ENCODE measurements around the gene NDC1. TPM values are rescaled to one million over a fixed set of nuclear protein-coding genes. Genes with fewer than 3 reads are reported as not detected.

Gene NDC1
- polyA plus RNA-seq, 1 experiment, result 19.0 TPM

GRCh38 chr1:53792806-53793205 lies 45.3 kb downstream of the NDC1 start:
- ChIA-PET POLR2A (no interaction called here), CTCF (interaction anchor here (1.0 kb wide), 1 partner anchor 33 kb away, joined by 3 read pairs; no protein-coding TSS in a partner anchor)
- Histone ChIP-seq H3K27me3 (ENCODE audit: control insufficient read depth, insufficient read depth, low read length) (no peaks in the 10 kb centered on the region), H3K27ac (ENCODE audit: low read depth, low read length) (no peak overlapping the region), H3K9me3 (ENCODE audit: control insufficient read depth, insufficient read depth, low read length) (no peaks in the 10 kb centered on the region), H3K4me3 (ENCODE audit: low read depth, low read length) (no peak overlapping the region)
- no peak for TF ChIP-seq CTCF (IDR thresholded peaks at IDR 0.05; ENCODE audit: low read depth, low read length)
- no peak for DNase-seq (ENCODE audit: low read depth, low spot score)

- Histone ChIP-seq H3K27ac (ENCODE audit: low read depth, low read length) (no peak overlapping the region), H3K9me3 (ENCODE audit: control insufficient read depth, insufficient read depth, low read length) (no peaks in the 10 kb centered on the region), H3K27me3 (ENCODE audit: control insufficient read depth, insufficient read depth, low read length) (no peaks in the 10 kb centered on the region), H3K4me3 (ENCODE audit: low read depth, low read length) (no peak overlapping the region)
- ChIA-PET CTCF (interaction anchor here (0.5 kb wide), 1 partner anchor 172 kb away, joined by 3 read pairs; no protein-coding TSS in a partner anchor), POLR2A (no interaction called here)
- TF ChIP-seq CTCF (IDR thresholded peaks at IDR 0.05; ENCODE audit: low read depth, low read length), result no peak
- DNase-seq (ENCODE audit: low read depth, low spot score), result no peak
Observed at GRCh38 chr1:53787655-53788054, 50.4 kb downstream of the NDC1 start.

- Histone ChIP-seq H3K27ac (ENCODE audit: low read depth, low read length) (no peak overlapping the region), H3K4me3 (ENCODE audit: low read depth, low read length) (no peak overlapping the region), H3K9me3 (ENCODE audit: control insufficient read depth, insufficient read depth, low read length) (no peaks in the 10 kb centered on the region), H3K27me3 (ENCODE audit: control insufficient read depth, insufficient read depth, low read length) (no peaks in the 10 kb centered on the region)
- CTCF ChIA-PET, result no interaction called here
- DNase-seq (ENCODE audit: low read depth, low spot score), result no peak
- TF ChIP-seq CTCF (IDR thresholded peaks at IDR 0.05; ENCODE audit: low read depth, low read length), result no peak
- POLR2A ChIA-PET, result no interaction called here
Observed at GRCh38 chr1:53783056-53783455, 55.0 kb downstream of the NDC1 start.

GRCh38 chr1:53781654-53782053 lies 56.4 kb downstream of the NDC1 start:
- H3K27ac ChIP-seq (ENCODE audit: low read depth, low read length), result no peak overlapping the region
- H3K27me3 ChIP-seq (ENCODE audit: control insufficient read depth, insufficient read depth, low read length), result no peaks in the 10 kb centered on the region
- POLR2A ChIA-PET, result no interaction called here
- no peak for TF ChIP-seq CTCF (IDR thresholded peaks at IDR 0.05; ENCODE audit: low read depth, low read length)
- H3K9me3 ChIP-seq (ENCODE audit: control insufficient read depth, insufficient read depth, low read length), result no peaks in the 10 kb centered on the region
- no peak overlapping the region for H3K4me3 ChIP-seq (ENCODE audit: low read depth, low read length)
- CTCF ChIA-PET, result no interaction called here
- DNase-seq (ENCODE audit: low read depth, low spot score), result no peak

- H3K27ac ChIP-seq (ENCODE audit: low read depth, low read length), result no peak overlapping the region
- DNase-seq (ENCODE audit: low read depth, low spot score), result no peak
- ChIA-PET CTCF (interaction anchor here (0.6 to 0.7 kb wide), 2 partner anchors 20 to 101 kb away, joined by 3 to 4 read pairs; no protein-coding TSS in a partner anchor), POLR2A (no interaction called here)
- no peaks in the 10 kb centered on the region for H3K9me3 ChIP-seq (ENCODE audit: control insufficient read depth, insufficient read depth, low read length)
- H3K4me3 ChIP-seq (ENCODE audit: low read depth, low read length), result no peak overlapping the region
- H3K27me3 ChIP-seq (ENCODE audit: control insufficient read depth, insufficient read depth, low read length), result no peaks in the 10 kb centered on the region
- TF ChIP-seq CTCF (IDR thresholded peaks at IDR 0.05; ENCODE audit: low read depth, low read length), result no peak
Observed at GRCh38 chr1:53777272-53777671, 60.8 kb downstream of the NDC1 start.

Data from AG04450 (cell line).